ENCODE measurements around the gene ANKS6.
A peak's percentile ranks its signal among the peaks of the same experiment; 100 is the strongest.

Gene ANKS6

DNA sequence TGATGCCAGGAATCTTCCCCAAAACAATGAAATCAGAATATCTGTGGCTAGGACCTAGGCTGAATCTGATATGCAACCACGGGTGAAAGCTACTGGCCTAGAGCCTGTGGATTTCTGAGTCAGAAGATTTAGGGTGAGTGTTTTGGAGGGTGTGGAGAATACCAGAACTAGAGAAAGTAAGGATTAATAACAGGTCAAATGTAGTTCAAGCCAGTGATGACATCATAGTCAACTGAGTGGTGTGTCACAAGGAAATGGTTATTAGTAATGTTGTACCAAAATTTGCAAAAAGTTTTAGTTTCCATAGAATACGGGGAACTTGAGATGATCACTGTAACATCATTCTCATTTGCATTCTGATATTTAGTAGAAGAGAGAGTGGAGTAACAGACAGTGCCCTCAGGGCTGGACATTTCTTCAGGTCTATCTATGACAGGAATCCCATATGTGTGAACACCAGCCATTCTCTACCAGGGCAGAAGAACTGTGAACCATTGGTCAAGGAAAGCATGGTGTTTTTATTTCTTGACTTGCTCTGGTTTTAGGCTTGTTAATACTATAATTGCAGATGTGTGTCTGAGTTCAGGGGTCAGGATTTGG is 14.8 kb upstream of the ANKS6 start:
- no peak for DNase-seq

DNA sequence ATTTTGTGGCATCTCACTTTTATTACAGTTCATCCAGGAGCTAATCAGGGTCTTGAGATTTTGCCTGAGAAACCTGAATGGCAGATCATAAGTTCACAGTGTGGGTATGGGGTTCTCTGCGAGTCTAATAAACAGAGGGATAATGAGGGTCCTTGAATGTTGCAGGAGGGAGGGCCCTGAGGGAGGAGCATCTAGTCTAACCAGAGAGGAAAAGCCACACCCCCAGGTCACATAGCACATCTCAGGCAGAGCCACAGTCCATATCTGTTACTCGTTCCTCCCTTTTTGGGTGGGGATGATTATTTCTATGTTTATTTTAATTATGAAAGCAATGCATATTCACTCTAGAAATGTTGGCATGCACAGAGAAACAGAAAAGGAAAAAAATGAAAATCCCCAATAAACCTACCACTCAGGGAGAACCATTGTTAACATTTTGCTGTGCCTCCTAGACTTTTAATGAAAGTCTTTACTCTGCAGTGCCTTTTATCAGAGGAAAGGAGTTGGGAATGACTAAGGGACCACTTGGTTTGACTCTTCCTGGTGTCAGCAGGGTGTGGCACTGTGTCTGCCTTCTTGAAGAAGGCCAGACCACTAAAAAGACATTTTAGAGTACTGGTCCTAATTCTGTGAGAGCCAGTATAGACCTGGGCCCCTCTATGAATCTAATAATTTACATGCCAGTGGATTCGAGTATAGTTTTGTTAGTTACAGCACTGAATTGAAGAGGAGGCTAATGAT is 13.9 kb upstream of the ANKS6 start:
- no peak for DNase-seq

DNA sequence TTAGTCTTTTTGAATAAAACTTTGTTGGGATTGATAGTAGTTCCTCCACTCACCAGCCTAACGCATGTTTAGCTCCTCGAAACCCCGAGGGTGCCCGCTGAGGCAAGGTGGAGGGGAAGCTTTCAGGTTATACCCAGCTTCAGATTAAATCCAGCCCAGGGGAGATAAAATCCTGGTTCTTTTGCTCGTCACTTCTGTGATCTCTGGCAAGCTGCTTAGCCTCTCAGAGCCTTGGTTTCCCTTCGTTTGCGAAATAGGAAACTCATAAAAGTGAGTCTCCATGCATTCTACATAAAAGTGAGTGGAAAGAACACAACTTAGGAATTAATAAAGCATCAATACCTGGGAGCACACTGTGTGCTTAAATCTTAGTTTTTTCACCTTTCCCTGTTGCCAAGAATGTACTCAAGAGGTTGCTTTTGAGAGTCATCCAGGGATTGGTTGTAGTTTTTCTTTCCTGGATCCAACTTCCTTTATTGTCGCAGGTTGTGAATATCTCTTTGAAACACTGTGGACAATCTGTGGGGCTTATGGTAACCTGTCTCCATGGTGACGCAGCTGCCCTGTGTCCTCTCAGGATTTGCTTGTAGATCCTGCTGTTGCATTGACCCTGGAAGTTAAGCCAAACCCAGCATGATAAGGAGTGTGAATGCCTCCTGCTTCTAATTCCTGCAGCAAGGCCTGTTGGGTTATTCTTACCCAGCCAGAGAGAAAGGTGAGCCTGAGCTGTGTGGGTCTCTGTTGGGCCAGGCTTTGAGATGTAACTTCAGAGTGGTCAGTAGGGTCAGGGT is 13.2 kb upstream of the ANKS6 start:
- no peak for DNase-seq

DNA sequence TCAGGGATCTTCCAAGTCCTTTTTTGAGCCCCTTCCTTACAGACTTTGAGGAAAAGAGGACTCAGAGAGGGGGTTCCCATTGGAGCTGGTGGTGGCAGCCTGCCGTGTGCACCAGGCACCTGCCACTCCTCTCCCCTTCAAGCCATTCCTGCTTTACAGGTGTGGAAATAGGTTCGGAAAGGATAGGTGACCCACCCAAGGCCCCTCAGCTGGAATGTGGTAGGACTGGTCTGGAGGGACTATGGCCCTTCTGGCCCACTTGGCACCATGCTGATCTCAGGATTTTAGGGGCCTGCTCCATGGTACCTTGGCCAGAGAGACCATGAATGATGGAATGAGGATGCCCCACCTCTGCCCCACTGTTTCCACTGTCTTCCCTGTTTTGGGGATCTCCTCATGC is 12.5 kb upstream of the ANKS6 start:
- no peak for DNase-seq

DNA sequence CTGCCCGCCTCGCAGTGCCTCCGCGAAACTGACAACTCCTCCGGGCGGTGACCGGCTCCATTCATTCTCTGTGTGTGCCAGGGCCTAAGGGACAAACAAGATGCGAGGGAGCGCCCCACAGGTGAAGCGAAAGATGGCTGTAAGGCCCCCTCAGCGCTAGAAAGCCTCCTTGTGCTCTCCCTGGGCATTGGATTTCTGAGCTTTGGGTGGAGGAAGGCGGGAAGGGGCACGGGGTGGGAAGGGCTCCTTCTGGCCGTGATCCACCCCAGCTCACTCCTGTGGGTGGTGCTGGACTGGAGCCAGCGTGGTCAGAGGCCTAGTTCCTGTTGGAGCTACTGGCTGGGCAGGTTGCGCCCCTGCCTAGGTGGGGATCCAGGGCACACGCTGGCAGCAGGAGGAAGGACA is 12.1 kb upstream of the ANKS6 start:
- no peak for DNase-seq

DNA sequence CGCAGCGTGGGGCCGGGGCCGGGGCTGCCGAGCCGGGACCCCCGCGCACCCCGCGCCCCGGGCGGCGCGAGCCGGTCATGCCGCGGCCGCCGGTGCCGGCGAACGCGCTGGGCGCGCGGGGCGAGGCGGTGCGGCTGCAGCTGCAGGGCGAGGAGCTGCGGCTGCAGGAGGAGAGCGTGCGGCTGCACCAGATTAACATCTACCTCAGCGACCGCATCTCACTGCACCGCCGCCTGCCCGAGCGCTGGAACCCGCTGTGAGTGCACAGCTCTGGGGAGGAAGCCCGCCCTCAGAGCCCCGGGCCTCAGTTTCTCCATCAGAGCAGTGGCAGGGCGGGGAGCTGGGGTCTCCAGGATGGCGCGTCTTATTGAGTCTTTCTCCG is 11.4 kb upstream of the ANKS6 start:
- DNase-seq = peak; percentile 28

DNA sequence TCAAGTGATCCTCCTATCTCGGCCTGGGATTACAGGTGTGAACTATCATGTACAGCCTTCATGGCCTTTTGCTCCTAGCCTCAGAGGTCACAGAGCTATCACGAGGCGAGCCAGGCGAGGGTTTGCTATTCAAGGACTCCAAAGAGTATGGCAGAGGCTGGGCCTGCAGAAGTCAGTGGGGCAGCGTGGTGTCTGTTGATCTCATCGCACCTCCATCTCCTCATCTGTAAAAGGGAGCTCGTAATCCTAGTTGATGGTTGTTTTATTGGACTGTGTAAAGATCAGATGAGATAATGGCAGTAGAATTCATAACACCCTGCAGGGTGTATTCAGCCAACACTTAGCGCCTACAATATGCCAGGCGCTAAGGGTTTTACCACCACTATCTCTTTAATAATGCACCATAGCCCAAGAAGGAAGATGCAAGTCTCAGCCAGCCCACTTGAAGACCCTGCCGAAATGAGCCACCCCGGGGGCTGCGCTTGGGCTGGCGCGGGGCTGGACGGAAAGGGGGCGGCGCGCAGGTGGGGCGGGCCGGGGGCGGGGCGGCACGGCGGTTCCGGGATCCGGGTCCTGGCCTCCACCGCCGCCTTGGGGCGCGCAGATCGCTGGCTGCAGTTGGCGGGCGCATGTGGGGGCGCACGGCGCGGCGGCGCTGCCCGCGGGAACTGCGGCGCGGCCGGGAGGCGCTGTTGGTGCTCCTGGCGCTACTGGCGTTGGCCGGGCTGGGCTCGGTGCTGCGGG is 10.9 kb upstream of the ANKS6 start, which contains the start of gene GALNT12:
TSS of gene GALNT12 (plus strand) at position 601 of the 744 bp plus-strand sequence. CDS start at position 630, 29 bp downstream.
- DNase-seq = peak; percentile 41

DNA sequence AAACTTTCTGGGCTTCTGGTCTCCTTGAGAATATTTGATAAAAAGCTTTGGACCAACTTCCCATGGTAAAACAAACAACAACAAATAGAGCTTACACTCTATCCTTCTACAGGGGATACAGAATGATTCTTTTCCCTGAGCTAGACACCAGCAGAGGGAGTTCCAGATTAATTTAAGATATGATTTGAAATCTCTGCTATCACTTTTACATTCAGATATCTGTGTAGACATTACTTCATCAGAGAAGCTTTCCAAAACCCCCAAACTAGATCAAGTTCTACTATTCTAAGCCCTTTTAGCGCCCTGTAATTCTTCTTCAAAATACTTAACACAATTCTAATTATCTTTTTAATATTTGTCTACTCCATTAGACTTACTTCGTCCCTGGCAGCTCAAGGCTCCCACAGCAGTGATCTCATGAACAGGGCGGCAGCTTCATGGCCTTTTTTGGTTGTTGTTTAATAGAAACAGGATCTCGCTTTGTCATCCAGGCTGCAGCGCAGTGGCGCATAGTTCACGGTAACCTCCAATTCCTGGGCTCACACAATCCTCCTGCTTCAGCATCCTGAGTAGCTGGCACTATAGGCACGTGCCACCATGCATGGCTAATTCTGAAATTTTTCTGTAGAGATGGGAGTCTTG is 10.2 kb upstream of the ANKS6 start:
- DNase-seq = no peak

DNA sequence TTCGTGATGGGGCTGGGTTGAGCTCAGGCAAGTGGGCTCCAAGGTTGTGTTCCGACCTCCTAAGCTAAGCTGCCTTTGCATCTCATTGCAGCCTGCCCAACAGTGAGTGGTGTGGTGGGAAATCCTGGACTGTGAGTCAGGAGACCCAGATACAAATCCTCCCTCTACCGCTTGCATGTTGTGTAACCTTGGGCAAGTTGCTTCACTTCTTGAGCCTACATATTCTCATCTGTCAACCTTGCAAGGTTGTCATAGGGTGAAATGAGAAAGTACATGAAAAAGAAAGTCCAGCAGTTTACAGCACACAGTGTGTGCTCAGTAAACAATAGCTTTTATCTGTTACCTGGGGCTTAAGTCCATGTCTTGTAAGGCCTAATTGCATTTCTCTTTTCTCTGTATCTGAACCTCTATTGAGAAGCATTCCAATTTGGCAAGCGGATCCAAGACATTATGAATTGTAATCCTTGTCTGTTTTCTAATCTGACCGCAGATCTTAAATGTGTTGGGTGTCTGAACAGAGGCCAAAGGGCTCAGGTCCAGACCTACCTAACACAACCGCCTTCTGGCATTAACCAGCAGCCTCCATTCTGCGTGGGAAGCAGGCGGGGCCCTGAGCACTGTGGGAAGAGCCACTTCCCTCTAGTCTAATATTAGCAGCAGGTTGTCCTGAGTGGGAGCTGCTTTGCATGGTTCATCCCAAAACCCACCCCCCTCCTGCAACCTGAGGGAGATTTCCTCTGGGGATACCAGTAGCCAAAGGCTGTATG is 9.3 kb upstream of the ANKS6 start:
- no peak for DNase-seq

DNA sequence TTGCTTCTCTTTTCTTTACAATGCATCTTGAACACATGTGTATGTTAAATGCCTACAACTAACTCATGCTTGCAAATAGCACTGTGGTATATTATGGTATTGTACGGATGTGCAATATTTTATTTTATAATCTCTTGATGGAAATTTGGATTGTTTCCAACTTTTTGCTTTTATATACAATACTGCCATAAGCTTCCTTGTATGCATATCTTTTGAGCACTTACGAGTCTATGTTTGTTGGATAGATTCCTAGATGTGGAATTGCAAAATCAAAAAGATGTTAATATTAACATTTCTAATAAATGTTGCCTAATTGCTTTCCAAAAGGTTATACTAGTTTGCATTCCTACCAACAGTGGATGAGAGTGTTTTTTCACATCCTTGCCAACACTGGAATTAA is 7.7 kb upstream of the ANKS6 start:
- no peak for DNase-seq

DNA sequence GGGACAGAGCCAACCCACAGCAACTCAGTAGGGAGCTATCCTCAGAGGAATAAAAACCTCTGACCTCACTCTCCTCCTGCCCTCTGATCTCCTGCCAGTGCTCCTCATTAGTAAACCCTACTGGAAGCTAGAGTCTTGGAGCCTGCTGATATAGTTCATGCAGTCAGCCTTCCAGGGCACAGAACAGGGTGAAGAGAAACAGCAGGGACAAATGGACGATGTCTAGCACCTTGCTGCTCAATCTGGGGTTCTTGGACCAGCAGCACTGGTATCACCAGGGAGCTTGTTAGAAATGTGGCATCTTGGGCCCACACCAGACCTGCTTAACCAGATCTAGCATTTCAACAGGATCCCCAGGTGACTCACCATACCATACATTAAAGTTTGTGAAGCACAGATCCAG is 5.6 kb upstream of the ANKS6 start:
- no peak for DNase-seq

DNA sequence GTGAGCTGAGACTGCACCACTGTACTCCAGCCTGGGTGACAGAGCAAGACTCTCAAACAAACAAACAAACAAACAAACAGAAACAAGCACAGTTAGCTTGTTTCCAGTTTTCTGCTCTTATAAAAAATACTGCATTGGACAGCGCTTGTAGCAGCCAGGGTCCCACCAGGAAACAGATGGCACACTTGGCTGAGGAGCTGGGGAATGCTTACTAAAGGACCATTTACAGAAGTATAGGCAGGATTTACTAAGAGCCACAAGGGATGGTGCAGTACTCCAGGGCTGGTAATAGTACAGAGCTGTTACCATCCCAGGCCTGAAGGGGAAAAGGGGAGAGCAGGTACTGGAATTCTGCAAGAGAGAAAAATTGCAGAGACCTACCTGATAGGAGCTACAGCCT is 5.2 kb upstream of the ANKS6 start:
- no peak for DNase-seq

DNA sequence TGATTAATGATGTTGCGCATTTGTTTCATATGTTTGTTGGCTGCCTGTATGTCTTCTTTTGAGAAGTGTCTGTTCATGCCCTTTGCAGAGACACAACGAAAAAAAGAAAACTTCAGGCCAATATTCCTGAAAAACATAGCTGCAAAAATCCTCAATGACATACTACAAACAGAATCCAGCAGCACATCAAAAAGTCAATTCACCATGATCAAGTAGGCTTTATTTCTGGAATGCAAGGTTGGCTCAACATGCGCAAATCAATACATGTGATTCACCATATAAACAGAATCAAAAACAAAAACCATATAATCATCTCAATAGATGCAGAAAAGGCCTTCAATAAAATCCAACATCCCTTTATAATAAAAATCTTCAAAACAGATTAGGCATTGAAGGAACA is 1.9 kb upstream of the ANKS6 start:
- no peak for DNase-seq

DNA sequence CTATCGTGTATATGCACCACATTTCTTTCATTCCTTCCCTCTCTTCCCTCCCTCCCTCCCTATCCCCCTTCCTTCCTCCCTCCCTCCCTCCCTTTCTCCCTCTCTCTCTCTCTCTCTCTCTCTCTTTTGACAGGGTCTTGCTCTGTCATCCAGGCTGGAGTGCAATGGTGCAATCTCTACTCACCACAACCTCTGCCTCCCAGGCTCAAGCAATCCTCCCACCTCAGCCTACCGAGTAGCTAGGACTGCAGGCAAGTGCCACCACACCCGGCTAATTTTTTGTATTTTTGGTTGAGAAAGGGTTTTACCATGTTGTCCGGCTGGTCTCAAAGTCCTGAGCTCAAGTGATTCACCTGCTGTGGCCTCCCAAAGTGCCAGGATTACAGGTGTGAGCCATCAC is 1.1 kb upstream of the ANKS6 start:
- DNase-seq = no peak

DNA sequence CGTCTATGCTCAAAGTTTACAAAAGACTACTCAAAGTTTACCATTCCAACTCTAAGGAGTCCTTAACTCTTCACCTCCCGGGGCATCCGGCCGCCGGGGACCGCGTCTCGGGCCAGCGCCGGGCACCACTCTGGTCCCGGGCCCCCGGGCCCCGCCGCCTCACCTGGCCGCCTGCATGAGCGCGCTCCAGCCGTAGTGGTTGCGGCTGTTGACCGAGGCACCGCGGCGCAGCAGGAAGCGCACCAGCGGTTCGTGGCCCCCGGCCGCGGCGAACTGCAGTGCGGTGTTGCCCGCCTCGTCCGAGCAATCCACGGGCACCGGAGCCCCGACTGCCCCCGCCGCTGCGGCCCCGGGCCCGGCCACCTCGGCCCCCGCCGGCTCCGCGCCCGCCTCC is 388 bp downstream of the ANKS6 start:
- DNase-seq = no peak

DNA sequence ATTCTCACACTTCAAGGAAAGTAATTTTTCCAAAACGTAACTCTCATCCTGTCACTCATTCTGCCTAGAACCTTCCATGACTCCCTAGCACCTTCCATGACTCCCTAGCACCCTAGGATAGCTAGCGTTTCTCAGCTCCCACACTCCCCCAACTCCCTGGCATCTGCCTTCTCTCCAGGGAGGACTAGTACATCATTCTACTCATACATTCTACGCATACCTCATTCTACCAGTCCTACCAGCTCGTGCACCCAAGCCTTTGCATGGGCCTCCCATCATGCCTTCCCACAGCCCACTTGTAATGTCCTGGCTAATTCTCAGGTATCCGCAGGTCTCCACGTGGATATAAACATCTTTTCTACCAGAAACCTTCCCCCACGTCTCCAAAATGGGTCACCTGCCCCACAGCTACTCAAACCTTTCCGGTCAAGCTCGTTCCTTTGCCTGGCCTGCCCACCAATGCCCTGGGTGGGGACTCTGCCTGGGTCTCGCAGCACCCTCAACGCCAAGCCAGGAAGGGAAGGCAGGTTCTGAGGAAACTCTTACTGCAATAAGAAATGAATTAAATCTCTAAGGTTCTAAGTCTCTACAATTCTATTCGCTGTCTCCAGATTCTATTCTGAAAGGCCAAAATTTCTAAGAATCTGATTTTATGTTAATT is 930 bp downstream of the ANKS6 start:
- DNase-seq = no peak

DNA sequence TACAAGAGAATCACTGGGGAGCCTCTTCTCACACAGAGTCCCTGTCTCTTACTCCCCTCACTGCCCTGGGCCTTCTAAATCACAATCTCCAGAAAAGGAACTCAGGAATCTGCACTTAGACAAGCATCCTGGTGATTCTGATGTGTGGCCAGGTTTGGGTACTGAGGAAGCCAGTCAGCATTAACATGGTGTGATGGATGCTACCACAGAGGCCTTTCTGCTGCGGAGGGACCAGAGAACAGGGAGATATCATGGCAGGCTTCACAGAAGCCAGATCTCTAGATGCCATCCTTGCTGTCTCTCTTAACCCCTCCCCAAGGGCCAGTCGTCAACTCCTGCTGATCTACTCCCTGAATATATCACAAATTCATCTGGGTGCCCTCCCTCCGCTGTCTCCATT is 1.6 kb downstream of the ANKS6 start:
- no peak for DNase-seq

DNA sequence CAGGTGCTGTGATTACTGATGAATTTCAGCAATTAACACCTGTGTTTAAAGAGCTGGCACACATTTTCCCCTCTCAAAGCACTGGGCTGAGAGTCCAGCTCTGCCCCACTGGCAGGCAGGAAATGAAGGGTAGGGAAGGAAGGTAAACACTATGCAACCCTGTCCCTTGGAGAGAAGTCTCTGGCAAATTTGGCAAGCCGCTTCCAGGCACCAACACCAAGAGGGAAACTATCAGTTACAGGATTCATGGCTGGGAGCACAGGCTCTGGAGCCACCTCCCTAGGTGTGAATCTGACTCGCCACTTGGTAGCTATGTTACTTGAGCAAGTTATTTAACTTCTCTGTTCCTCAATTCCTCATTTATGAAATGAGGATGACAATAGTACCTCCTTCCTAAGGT is 3.3 kb downstream of the ANKS6 start:
- DNase-seq = no peak

DNA sequence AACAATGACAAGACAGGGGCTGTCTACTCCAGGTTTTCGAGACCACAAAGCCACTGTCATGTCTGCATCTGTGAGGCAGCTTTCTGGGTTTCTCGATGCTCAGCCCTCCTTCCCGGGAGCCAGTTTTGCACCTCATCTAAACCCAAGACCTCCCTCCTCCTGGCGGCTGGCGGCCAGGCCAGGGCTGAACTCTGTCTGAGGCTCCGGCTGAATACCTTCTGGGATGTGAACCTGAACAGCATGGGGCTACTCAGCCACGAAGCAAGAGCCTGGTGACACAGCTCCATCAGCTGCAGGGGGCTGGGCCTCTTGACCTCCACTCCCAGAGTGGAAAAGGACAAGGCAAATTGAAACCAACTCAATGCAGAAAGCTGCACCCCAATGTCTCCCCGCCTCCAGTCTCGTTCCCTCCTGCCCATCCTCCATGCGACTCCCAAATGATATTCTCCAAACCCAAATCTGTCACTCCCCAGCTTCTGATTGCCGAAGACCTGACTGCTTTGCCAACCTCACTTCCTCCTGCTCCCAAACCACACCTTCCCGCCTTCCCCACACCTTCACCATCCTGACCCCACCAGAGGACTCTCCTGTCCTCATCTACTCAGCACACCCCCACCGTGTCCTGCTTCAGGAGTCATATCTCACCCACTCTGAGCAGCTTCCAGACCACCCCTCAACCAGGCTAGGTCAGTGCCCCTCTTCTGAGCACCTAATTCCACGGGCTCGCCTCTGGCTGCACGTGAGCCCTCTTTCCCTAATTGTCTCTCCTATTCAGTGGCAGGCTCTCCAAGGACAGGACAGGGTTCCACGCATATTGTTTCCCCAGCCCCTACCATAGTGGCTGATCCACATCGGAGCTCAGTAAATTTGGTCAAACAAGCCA is 4.5 kb downstream of the ANKS6 start:
- no peak for DNase-seq

DNA sequence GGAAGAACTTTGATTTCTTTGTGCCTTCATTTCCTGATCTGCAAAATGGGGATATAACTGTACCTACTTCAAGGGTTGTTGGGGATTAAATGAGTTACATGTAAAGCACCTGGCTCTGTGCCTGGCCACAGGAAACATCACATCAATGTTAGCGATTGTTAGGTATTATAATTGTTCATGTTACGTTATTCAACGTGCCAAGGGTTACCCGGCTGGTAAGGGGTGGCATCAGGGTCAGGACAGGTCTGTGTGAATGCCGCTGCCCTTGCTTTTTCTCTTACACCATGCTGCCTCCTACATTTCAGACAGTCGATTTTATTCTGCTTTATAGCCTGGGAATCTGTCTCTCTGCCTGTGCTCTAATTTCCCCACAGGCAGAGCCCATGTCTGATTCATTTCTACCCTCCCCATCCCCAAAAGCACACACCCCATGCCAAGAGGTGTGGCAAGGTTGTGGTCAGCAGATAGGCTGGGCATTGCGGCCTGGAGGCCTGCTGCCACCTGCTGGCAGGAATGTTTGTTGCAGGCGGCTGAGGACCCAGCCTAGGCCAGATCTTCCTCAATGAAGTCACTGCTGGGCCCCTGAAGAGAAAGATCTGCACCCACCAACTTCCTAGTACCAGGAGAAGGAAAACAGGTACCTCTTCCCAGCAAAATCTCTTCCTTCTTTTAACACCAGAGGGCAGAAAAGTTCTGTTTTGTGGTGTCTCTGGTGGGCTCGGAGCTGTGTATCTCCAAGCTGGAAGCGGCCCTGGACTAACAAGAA is 5.3 kb downstream of the ANKS6 start:
- peak; percentile 55 for DNase-seq

Measured in stimulated activated CD4-positive, alpha-beta T cell treated with anti-CD3 and anti-CD28 coated beads, Interleukin-1b, Interleukin-23, amount 100 ng/mL, for 48 hours (primary cell).